ENCODE measurements around the gene CLIP3.

CLIP3 gene

GRCh38 chr19:36051236-36051635, 18.6 kb upstream of the CLIP3 start:
- Histone ChIP-seq H3K4me3 (replicated peaks; ENCODE audit: insufficient read depth, low read length) (no peak overlapping the region), H3K27me3 (ENCODE audit: insufficient read depth, poor library complexity, severe bottlenecking) (no peaks in the 10 kb centered on the region), H3K27ac (replicated peaks) (no peak overlapping the region)
- no peak for TF ChIP-seq SPI1 (IDR thresholded peaks at IDR 0.05; ENCODE audit: borderline replicate concordance, low read depth)
- TF ChIP-seq REST (IDR thresholded peaks at IDR 0.05; ENCODE audit: insufficient replicate concordance, low read depth), result no peak
- no peak for TF ChIP-seq GABPA (IDR thresholded peaks at IDR 0.05; ENCODE audit: low read depth)
- DNase-seq (ENCODE audit: low read depth in 1 of 2, low spot score in 1 of 2), result no peak

DNA sequence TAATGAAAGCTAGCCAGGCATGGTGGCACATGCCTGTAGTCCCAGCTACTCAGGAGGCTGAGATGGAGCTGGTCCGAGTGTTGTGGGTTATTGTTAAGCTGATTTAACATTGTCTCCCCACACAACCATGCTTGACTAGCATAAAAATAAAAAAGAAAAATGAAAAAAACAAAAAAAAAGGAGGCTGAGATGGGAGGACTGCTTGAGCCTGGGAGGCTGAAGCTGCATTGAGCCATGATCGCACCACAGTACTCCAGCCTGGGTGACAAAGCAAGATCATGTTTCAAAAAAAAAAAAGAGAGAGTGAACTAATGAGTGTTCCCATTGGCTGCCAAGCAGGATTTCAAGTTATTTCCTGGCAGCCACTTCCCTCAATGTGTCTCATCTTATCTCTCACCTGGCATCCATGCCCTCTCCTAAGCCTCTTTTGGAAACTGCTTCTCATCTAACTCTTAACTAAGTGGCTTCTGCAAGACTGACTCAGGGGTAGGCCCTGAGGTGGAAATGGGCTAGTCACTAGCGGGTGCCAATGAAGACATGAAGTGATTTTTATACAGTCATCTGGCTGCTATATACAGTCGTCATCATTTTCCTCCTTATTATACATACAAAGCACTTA, 16.5 kb upstream of the CLIP3 start:
- H3K4me3 ChIP-seq (replicated peaks; ENCODE audit: insufficient read depth, low read length), result no peak overlapping the region
- H3K27me3 ChIP-seq (ENCODE audit: insufficient read depth, poor library complexity, severe bottlenecking), result no peaks in the 10 kb centered on the region
- TF ChIP-seq GABPA (IDR thresholded peaks at IDR 0.05; ENCODE audit: low read depth) (no peak), CTCF (IDR thresholded peaks at IDR 0.05; ENCODE audit: insufficient read depth, low read length) (no peak), SPI1 (IDR thresholded peaks at IDR 0.05; ENCODE audit: borderline replicate concordance, low read depth) (no peak), REST (IDR thresholded peaks at IDR 0.05; ENCODE audit: insufficient replicate concordance, low read depth) (no peak), POLR2AphosphoS5 (IDR thresholded peaks at IDR 0.05; ENCODE audit: low read depth) (no peak)
- DNase-seq (ENCODE audit: low read depth in 1 of 2, low spot score in 1 of 2), result no peak
- H3K27ac ChIP-seq (replicated peaks), result no peak overlapping the region

DNA sequence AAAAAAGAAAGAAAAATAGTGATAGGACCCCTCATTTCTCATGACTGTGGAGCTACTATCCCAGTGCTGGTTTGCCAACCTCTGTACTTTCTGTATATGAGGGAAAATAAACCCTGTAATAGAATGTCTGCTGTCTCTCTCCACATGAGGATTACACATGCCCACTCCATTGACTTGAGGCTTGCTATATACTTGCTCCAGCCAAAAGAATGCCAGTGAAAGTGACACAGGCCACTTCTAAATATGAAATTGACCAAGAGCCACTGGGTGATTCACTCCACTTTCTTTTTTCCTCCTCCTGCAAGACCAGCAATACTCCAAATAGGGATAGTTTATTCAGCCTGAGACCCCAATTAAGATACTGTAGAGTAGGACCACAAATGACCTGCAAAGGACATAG, 15.2 kb upstream of the CLIP3 start:
- no peak overlapping the region for H3K27ac ChIP-seq (replicated peaks)
- no peaks in the 10 kb centered on the region for H3K27me3 ChIP-seq (ENCODE audit: insufficient read depth, poor library complexity, severe bottlenecking)
- no peak for DNase-seq (ENCODE audit: low read depth in 1 of 2, low spot score in 1 of 2)
- H3K4me3 ChIP-seq (replicated peaks; ENCODE audit: insufficient read depth, low read length), result no peak overlapping the region
- TF ChIP-seq REST (IDR thresholded peaks at IDR 0.05; ENCODE audit: insufficient replicate concordance, low read depth) (no peak), POLR2AphosphoS5 (IDR thresholded peaks at IDR 0.05; ENCODE audit: low read depth) (no peak), CTCF (IDR thresholded peaks at IDR 0.05; ENCODE audit: insufficient read depth, low read length) (no peak), GABPA (IDR thresholded peaks at IDR 0.05; ENCODE audit: low read depth) (no peak), SPI1 (IDR thresholded peaks at IDR 0.05; ENCODE audit: borderline replicate concordance, low read depth) (no peak)
